Measurements from ENCODE around the gene BBS10. TPM values are rescaled to one million over a fixed set of nuclear protein-coding genes. Genes with fewer than 3 reads are reported as not detected.

BBS10 gene
- total and polyA plus RNA-seq, 2 of the 4 experiments (the other 2 are of a cell fraction): 4.9 to 10.0 TPM

DNA sequence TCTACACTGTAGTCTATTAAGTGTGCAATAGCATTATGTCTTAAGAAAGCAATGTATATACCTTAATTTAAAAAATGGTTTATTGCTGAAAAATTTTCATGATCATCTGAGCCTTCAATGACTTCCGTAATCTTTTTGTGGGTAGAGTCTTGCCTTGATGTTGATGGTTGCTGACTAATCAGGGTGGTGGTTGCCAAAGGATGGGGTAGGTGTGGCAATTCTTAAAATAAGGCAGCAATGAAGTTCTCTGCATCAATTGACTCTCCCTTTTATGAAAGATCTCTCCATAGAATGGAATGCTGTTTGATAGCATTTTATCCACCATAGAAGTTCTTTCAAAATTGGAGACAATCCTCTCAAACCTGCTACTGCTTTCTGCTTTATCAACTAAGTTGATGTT is 41.1 kb downstream of the BBS10 start:
- no peak overlapping the region for H3K18ac ChIP-seq (ENCODE audit: low read depth, low read length)
- no CpG with 5 or more reads among the region's 1 CpG for WGBS, 2 experiments (ENCODE audit: extremely low coverage in 2 of 2, insufficient read length in 1 of 2)
- no peak overlapping the region for H3K56ac ChIP-seq (ENCODE audit: extremely low read depth, insufficient read depth, low read length)
- ChIA-PET POLR2A (ENCODE audit: unreplicated experiment) (no interaction called here), CTCF (no interaction called here)
- no peak overlapping the region for H2BK20ac ChIP-seq (ENCODE audit: low read depth, low read length)
- no peak overlapping the region for H3K4ac ChIP-seq (ENCODE audit: low read depth, low read length)
- peaks cover 5% of the 10 kb centered on the region for H3K4me1 ChIP-seq (ENCODE audit: control insufficient read depth, insufficient read depth, low read length)
- H2BK15ac ChIP-seq (ENCODE audit: low read depth, low read length): no peak overlapping the region
- H3K4me2 ChIP-seq (ENCODE audit: low read depth, low read length): no peak overlapping the region
- H2AK5ac ChIP-seq (ENCODE audit: low read depth, low read length): no peak overlapping the region
- H4K91ac ChIP-seq (ENCODE audit: insufficient read depth, low read depth, low read length): no peak overlapping the region
- H3K23ac ChIP-seq (ENCODE audit: low read depth, low read length): no peak overlapping the region
- H3K14ac ChIP-seq (replicated peaks; ENCODE audit: low read depth, low read length): no peak overlapping the region
- no peaks in the 10 kb centered on the region for H3K9me3 ChIP-seq (ENCODE audit: control insufficient read depth, insufficient read depth, low read length)
- H2AFZ ChIP-seq (replicated peaks; ENCODE audit: low read length, poor library complexity): no peak overlapping the region
- DNase-seq: no peak
- no peaks in the 10 kb centered on the region; the same call in 1 of the 2 replicates for H3K9me1 ChIP-seq (ENCODE audit: insufficient read depth, low read length)
- no TSS peak for BruUV-seq (replicated peaks)
- intact Hi-C loops (cut with micrococcal nuclease) (no loop called here), dilution Hi-C loops (cut with HindIII; ENCODE audit: low sequenced_read_pairs, unreplicated experiment) (no loop called here), in situ Hi-C loops (cut with MboI; ENCODE audit: low sequenced_read_pairs) (no loop called here)
- no peaks in the 10 kb centered on the region for H3K27me3 ChIP-seq (ENCODE audit: control insufficient read depth, insufficient read depth, low read length)
- H3K4me3 ChIP-seq (ENCODE audit: insufficient read depth, low read depth, low read length): no peak overlapping the region
- H4K8ac ChIP-seq (ENCODE audit: low read depth in 2 of 2, low read length in 2 of 2): no peak overlapping the region
- TF ChIP-seq ELK1 (IDR thresholded peaks at IDR 0.05; ENCODE audit: borderline replicate concordance, low read depth, low read length): no peak
- H2BK120ac ChIP-seq (ENCODE audit: low read depth, low read length): no peak overlapping the region
- no peak overlapping the region for H3K9ac ChIP-seq (ENCODE audit: low read depth, low read length)
- H3K27ac ChIP-seq (ENCODE audit: insufficient read depth, low read length): no peak overlapping the region
- H3K36me3 ChIP-seq (ENCODE audit: control insufficient read depth, insufficient read depth, low read length): no peaks in the 10 kb centered on the region
- no peaks in the 10 kb centered on the region for H4K20me1 ChIP-seq (ENCODE audit: insufficient read depth, low read length)
- H4K5ac ChIP-seq (ENCODE audit: low read depth, low read length): no peak overlapping the region
- no peak for ATAC-seq (ENCODE audit: low read depth)
- H2BK5ac ChIP-seq (ENCODE audit: low read depth, low read length, poor library complexity, severe bottlenecking): no peak overlapping the region
- H2AK9ac ChIP-seq (replicated peaks; ENCODE audit: low read depth, low read length, poor library complexity): no peak overlapping the region
- H3K79me1 ChIP-seq (ENCODE audit: low read depth in 1 of 2, low read length in 2 of 2): no peaks in the 10 kb centered on the region
